Neural cell (in vitro differentiated cells): Measurements from ENCODE around the gene YPEL2.

Source experiments
- EP300 ChIP-seq: fragments of 450-650 bp; conservative IDR thresholded peaks from 2 replicates; pipeline ENCODE4 v1.6.1; 2014; ENCODE audit warnings: antibody characterized with exemption, mild to moderate bottlenecking, moderate library complexity; ENCODE audit not compliant: poor library complexity, severe bottlenecking
- EZH2 ChIP-seq: fragments of 200-600, 300-800 bp; shearing (Covaris generic), sonication (generic); IDR thresholded peaks from 2 replicates; pipeline ENCODE4 v1.6.1; 2014; ENCODE audit warnings: antibody characterized with exemption, low read length, borderline replicate concordance, mild to moderate bottlenecking; ENCODE audit not compliant: insufficient read depth, poor library complexity, severe bottlenecking
- MXI1 ChIP-seq: fragments of 450-650 bp; conservative IDR thresholded peaks from 2 replicates; pipeline ENCODE4 v1.6.1; 2014; ENCODE audit warnings: antibody characterized with exemption, mild to moderate bottlenecking; ENCODE audit not compliant: poor library complexity, severe bottlenecking
- POLR2AphosphoS5 ChIP-seq: IDR thresholded peaks from 2 replicates; pipeline ENCODE4 v1.6.1; 2012
- REST ChIP-seq: IDR thresholded peaks from 2 replicates; pipeline ENCODE4 v1.6.1; 2012; ENCODE audit warnings: borderline replicate concordance
- SMC3 ChIP-seq: fragments of 450-650 bp; conservative IDR thresholded peaks from 2 replicates; pipeline ENCODE4 v1.6.1; 2014; ENCODE audit warnings: antibody characterized with exemption, mild to moderate bottlenecking, moderate library complexity; ENCODE audit not compliant: poor library complexity
- TAF1 ChIP-seq: IDR thresholded peaks from 2 replicates; pipeline ENCODE4 v1.6.1; 2012; ENCODE audit warnings: low read depth
- TF ChIP-seq, protein P1 (sequence below): fragments of 450-650 bp; IDR thresholded peaks from 2 replicates; pipeline ENCODE4 v1.5.1; 2014; ENCODE audit warnings: antibody characterized with exemption, mild to moderate bottlenecking, moderate library complexity; ENCODE audit not compliant: poor library complexity, severe bottlenecking

DNA sequence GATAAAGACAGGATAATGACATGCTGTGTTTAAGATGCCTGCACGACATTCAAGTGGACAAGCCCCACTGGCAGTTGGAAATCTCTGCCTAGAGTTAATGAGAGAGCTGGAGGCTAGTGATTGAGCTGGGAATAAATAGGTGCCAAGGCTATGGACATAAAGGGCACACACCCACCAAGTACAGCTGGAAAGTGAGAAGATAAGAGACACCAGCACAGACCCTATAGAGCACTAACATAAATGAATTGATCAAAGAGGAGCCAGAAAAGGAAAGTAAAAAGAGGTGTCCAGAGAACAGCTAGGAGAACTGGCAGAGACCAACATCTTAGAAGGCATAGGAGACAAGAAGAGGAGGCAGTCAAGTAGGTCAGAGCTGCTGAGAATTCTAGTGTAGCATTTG, 101.2 kb downstream of the YPEL2 start:
- TF ChIP-seq, protein P1, sequence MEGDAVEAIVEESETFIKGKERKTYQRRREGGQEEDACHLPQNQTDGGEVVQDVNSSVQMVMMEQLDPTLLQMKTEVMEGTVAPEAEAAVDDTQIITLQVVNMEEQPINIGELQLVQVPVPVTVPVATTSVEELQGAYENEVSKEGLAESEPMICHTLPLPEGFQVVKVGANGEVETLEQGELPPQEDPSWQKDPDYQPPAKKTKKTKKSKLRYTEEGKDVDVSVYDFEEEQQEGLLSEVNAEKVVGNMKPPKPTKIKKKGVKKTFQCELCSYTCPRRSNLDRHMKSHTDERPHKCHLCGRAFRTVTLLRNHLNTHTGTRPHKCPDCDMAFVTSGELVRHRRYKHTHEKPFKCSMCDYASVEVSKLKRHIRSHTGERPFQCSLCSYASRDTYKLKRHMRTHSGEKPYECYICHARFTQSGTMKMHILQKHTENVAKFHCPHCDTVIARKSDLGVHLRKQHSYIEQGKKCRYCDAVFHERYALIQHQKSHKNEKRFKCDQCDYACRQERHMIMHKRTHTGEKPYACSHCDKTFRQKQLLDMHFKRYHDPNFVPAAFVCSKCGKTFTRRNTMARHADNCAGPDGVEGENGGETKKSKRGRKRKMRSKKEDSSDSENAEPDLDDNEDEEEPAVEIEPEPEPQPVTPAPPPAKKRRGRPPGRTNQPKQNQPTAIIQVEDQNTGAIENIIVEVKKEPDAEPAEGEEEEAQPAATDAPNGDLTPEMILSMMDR = no peak
- TF ChIP-seq EP300 = no peak
- no peak for TF ChIP-seq SMC3
- no peak for TF ChIP-seq EZH2
- no peak for TF ChIP-seq TAF1
- no peak for TF ChIP-seq POLR2AphosphoS5
- no peak for TF ChIP-seq MXI1
- TF ChIP-seq REST = no peak
